Tibial nerve (tissue), 4 donors: ENCODE measurements around the gene CSPG5.

Source experiments
- CTCF ChIP-seq, 5 experiments: fragments of 200-600 bp in 3 of 5; fragments of 450-650 bp in 2 of 5; sonication (generic) in 3 of 5; IDR thresholded peaks; one replicate each; pipeline ENCODE4 v1.5.1; 2016 to 2019; ENCODE audit warnings: antibody characterized with exemption in 5 of 5, mild to moderate bottlenecking in 3 of 5, moderate library complexity in 2 of 5
- EP300 ChIP-seq, 2 donors: sonication (generic); formaldehyde crosslinking; IDR thresholded peaks; one replicate each; pipeline ENCODE4 v1.6.1; 2017; ENCODE audit warnings: antibody characterized with exemption in 2 of 2, mild to moderate bottlenecking in 1 of 2
- POLR2A ChIP-seq, 2 donors: fragments of 450-650 bp; IDR thresholded peaks; one replicate each; pipeline ENCODE4 v1.6.1; 2017; ENCODE audit warnings: antibody characterized with exemption in 2 of 2, mild to moderate bottlenecking in 2 of 2, moderate library complexity in 2 of 2

GRCh38 chr3:47588587-47588986 lies 9.9 kb upstream of the CSPG5 start:
- TF ChIP-seq EP300 (IDR thresholded peaks at IDR 0.05) (no peak), CTCF (IDR thresholded peaks at IDR 0.05) (no peak), POLR2A (IDR thresholded peaks at IDR 0.05) (no peak)
